ENCODE data around the gene R3HDM2.

Gene R3HDM2

GRCh38 chr12:57467915-57468314 is 37.1 kb upstream of the R3HDM2 start:
- H3K4me1 ChIP-seq (ENCODE audit: control insufficient read depth in 1 of 2, insufficient read depth in 2 of 2, low read length in 2 of 2), result no peaks in the 10 kb centered on the region
- H3K36me3 ChIP-seq (ENCODE audit: control insufficient read depth in 1 of 2, insufficient read depth in 2 of 2, low read length in 2 of 2), result no peaks in the 10 kb centered on the region
- H3K79me2 ChIP-seq (ENCODE audit: control insufficient read depth, insufficient read depth, low read length, poor library complexity), result no peaks in the 10 kb centered on the region
- no peak overlapping the region for H4K8ac ChIP-seq (ENCODE audit: low read depth, low read length)
- H4K91ac ChIP-seq (ENCODE audit: low read depth, low read length), result no peak overlapping the region
- H3K27me3 ChIP-seq (ENCODE audit: insufficient read depth, low read length), result no peaks in the 10 kb centered on the region
- no peak overlapping the region for H3K9ac ChIP-seq (ENCODE audit: low read length)
- H2AK5ac ChIP-seq (ENCODE audit: low read length), result no peak overlapping the region
- H3K79me1 ChIP-seq (ENCODE audit: low read length), result no peaks in the 10 kb centered on the region
- no peak overlapping the region for H3K14ac ChIP-seq (ENCODE audit: low read length)
- no peak for DNase-seq
- no peak overlapping the region for H3K18ac ChIP-seq (ENCODE audit: low read length)
- H3K4me2 ChIP-seq (ENCODE audit: low read length), result no peak overlapping the region
- no peak overlapping the region for H3K27ac ChIP-seq (ENCODE audit: low read depth, low read length)
- no peak overlapping the region for H4K12ac ChIP-seq (ENCODE audit: low read depth, low read length)
- no peak overlapping the region for H2BK12ac ChIP-seq (ENCODE audit: low read length)
- H3K4ac ChIP-seq (ENCODE audit: low read depth, low read length), result no peak overlapping the region
- H3K9me3 ChIP-seq (ENCODE audit: insufficient read depth, low read depth, low read length), result no peaks in the 10 kb centered on the region
- no peak overlapping the region for H2BK120ac ChIP-seq (ENCODE audit: insufficient read depth, low read length, poor library complexity)
- no peak overlapping the region for H2BK5ac ChIP-seq (ENCODE audit: low read depth, low read length, poor library complexity)
- no CpG with 5 or more reads among the region's 11 CpGs for WGBS (ENCODE audit: extremely low coverage, insufficient coverage, insufficient read length)
- H3K23ac ChIP-seq (ENCODE audit: low read length), result no peak overlapping the region
- H3K4me3 ChIP-seq (ENCODE audit: low read depth, low read length), result no peak overlapping the region
- no peak overlapping the region for H2AFZ ChIP-seq (ENCODE audit: insufficient read depth, low read length, poor library complexity)

GRCh38 chr12:57467212-57467874 is 36.5 kb upstream of the R3HDM2 start:
- Histone ChIP-seq H2AFZ (ENCODE audit: insufficient read depth, low read length, poor library complexity) (no peak overlapping the region), H3K9ac (ENCODE audit: low read length) (no peak overlapping the region), H3K4me2 (ENCODE audit: low read length) (no peak overlapping the region), H3K14ac (ENCODE audit: low read length) (no peak overlapping the region), H4K12ac (ENCODE audit: low read depth, low read length) (no peak overlapping the region), H3K27me3 (ENCODE audit: insufficient read depth, low read length) (no peaks in the 10 kb centered on the region), H3K4me1 (ENCODE audit: control insufficient read depth in 1 of 2, insufficient read depth in 2 of 2, low read length in 2 of 2) (no peaks in the 10 kb centered on the region), H3K27ac (ENCODE audit: low read depth, low read length) (no peak overlapping the region), H3K4ac (ENCODE audit: low read depth, low read length) (no peak overlapping the region), H3K18ac (ENCODE audit: low read length) (no peak overlapping the region), H2BK120ac (ENCODE audit: insufficient read depth, low read length, poor library complexity) (no peak overlapping the region), H3K79me2 (ENCODE audit: control insufficient read depth, insufficient read depth, low read length, poor library complexity) (no peaks in the 10 kb centered on the region), H3K9me3 (ENCODE audit: insufficient read depth, low read depth, low read length) (no peaks in the 10 kb centered on the region), H3K23ac (ENCODE audit: low read length) (no peak overlapping the region), H2BK5ac (ENCODE audit: low read depth, low read length, poor library complexity) (no peak overlapping the region), H4K91ac (ENCODE audit: low read depth, low read length) (no peak overlapping the region), H3K36me3 (ENCODE audit: control insufficient read depth in 1 of 2, insufficient read depth in 2 of 2, low read length in 2 of 2) (no peaks in the 10 kb centered on the region), H3K79me1 (ENCODE audit: low read length) (no peaks in the 10 kb centered on the region), H2AK5ac (ENCODE audit: low read length) (no peak overlapping the region), H2BK12ac (ENCODE audit: low read length) (no peak overlapping the region), H4K8ac (ENCODE audit: low read depth, low read length) (no peak overlapping the region), H3K4me3 (ENCODE audit: low read depth, low read length) (no peak overlapping the region)
- no peak for DNase-seq
- no CpG with 5 or more reads among the region's 12 CpGs for WGBS (ENCODE audit: extremely low coverage, insufficient coverage, insufficient read length)

GRCh38 chr12:57465747-57466505 is 35.1 kb upstream of the R3HDM2 start:
- Histone ChIP-seq H4K91ac (ENCODE audit: low read depth, low read length) (no peak overlapping the region), H3K9me3 (ENCODE audit: insufficient read depth, low read depth, low read length) (no peaks in the 10 kb centered on the region), H3K14ac (ENCODE audit: low read length) (no peak overlapping the region), H3K79me2 (ENCODE audit: control insufficient read depth, insufficient read depth, low read length, poor library complexity) (no peaks in the 10 kb centered on the region), H2BK5ac (ENCODE audit: low read depth, low read length, poor library complexity) (no peak overlapping the region), H3K18ac (ENCODE audit: low read length) (no peak overlapping the region), H3K36me3 (ENCODE audit: control insufficient read depth in 1 of 2, insufficient read depth in 2 of 2, low read length in 2 of 2) (no peaks in the 10 kb centered on the region), H3K4me1 (ENCODE audit: control insufficient read depth in 1 of 2, insufficient read depth in 2 of 2, low read length in 2 of 2) (peaks cover 0 to 3% of the 10 kb centered on the region in 2 experiments), H3K79me1 (ENCODE audit: low read length) (peaks cover 4% of the 10 kb centered on the region), H3K4ac (ENCODE audit: low read depth, low read length) (no peak overlapping the region), H2AFZ (ENCODE audit: insufficient read depth, low read length, poor library complexity) (no peak overlapping the region), H4K12ac (ENCODE audit: low read depth, low read length) (no peak overlapping the region), H4K8ac (ENCODE audit: low read depth, low read length) (no peak overlapping the region), H3K23ac (ENCODE audit: low read length) (no peak overlapping the region), H3K27ac (ENCODE audit: low read depth, low read length) (no peak overlapping the region), H3K27me3 (ENCODE audit: insufficient read depth, low read length) (no peaks in the 10 kb centered on the region), H2BK120ac (ENCODE audit: insufficient read depth, low read length, poor library complexity) (no peak overlapping the region), H3K9ac (ENCODE audit: low read length) (no peak overlapping the region), H3K4me2 (ENCODE audit: low read length) (no peak overlapping the region), H2AK5ac (ENCODE audit: low read length) (no peak overlapping the region), H3K4me3 (ENCODE audit: low read depth, low read length) (no peak overlapping the region), H2BK12ac (ENCODE audit: low read length) (no peak overlapping the region)
- WGBS (ENCODE audit: extremely low coverage, insufficient coverage, insufficient read length), result no CpG with 5 or more reads among the region's 14 CpGs
- DNase-seq, result no peak

- Histone ChIP-seq H4K12ac (ENCODE audit: low read depth, low read length) (no peak overlapping the region), H3K27me3 (ENCODE audit: insufficient read depth, low read length) (no peaks in the 10 kb centered on the region), H2BK120ac (ENCODE audit: insufficient read depth, low read length, poor library complexity) (no peak overlapping the region), H2BK5ac (ENCODE audit: low read depth, low read length, poor library complexity) (no peak overlapping the region), H3K14ac (ENCODE audit: low read length) (no peak overlapping the region), H3K9ac (ENCODE audit: low read length) (no peak overlapping the region), H3K79me1 (ENCODE audit: low read length) (peaks cover 4% of the 10 kb centered on the region), H2AFZ (ENCODE audit: insufficient read depth, low read length, poor library complexity) (no peak overlapping the region), H3K23ac (ENCODE audit: low read length) (no peak overlapping the region), H3K18ac (ENCODE audit: low read length) (no peak overlapping the region), H3K27ac (ENCODE audit: low read depth, low read length) (no peak overlapping the region), H3K36me3 (ENCODE audit: control insufficient read depth in 1 of 2, insufficient read depth in 2 of 2, low read length in 2 of 2) (no peaks in the 10 kb centered on the region), H4K8ac (ENCODE audit: low read depth, low read length) (no peak overlapping the region), H3K4me2 (ENCODE audit: low read length) (no peak overlapping the region), H3K4ac (ENCODE audit: low read depth, low read length) (no peak overlapping the region), H3K9me3 (ENCODE audit: insufficient read depth, low read depth, low read length) (no peaks in the 10 kb centered on the region), H2AK5ac (ENCODE audit: low read length) (no peak overlapping the region), H2BK12ac (ENCODE audit: low read length) (no peak overlapping the region), H3K79me2 (ENCODE audit: control insufficient read depth, insufficient read depth, low read length, poor library complexity) (no peaks in the 10 kb centered on the region), H3K4me3 (ENCODE audit: low read depth, low read length) (no peak overlapping the region), H4K91ac (ENCODE audit: low read depth, low read length) (no peak overlapping the region), H3K4me1 (ENCODE audit: control insufficient read depth in 1 of 2, insufficient read depth in 2 of 2, low read length in 2 of 2) (peaks cover 6 to 8% of the 10 kb centered on the region in 2 experiments)
- WGBS (ENCODE audit: extremely low coverage, insufficient coverage, insufficient read length), result no CpG with 5 or more reads among the region's 6 CpGs
- no peak for DNase-seq
Measured at GRCh38 chr12:57465030-57465746, 34.3 kb upstream of the R3HDM2 start.

Measured in trophoblast cell (in vitro differentiated cells and primary cell).